ENCODE measurements around the gene RHOB. TPM values are rescaled to one million over a fixed set of nuclear protein-coding genes. Genes with fewer than 3 reads are reported as not detected.

The RHOB gene
- total and polyA plus RNA-seq, 2 of the 13 experiments (the other 11 are each of a cell fraction or from before 2014, with no cell fraction given) = 192 to 268 TPM

DNA sequence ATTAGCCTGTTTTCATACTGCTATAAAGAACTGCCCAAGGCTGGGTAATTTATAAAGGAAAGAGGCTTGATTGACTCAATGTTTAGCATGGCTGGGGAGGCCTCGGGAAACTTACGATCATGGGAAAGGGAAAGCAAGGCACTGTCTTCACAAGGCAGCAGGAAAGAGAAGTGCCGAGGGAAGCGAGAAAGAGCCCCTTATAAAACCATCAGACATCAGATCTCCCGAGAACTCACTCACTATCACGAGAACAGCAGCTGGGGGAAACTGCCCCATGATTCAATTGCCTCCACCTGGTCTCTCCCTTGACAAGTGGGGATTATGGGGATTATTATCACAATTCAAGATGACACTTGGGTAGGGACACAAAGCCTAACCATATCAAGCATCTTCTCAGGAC is 23.3 kb downstream of the RHOB start:
- no peak for ATAC-seq
- no peak for FAIRE-seq
- Histone ChIP-seq H3K27me3 (ENCODE audit: control insufficient read depth in 1 of 2, insufficient read depth in 2 of 2, low read length in 2 of 2) (peaks cover 3 to 15% of the 10 kb centered on the region in 2 experiments; a peak in 3 of 5 replicates), H3K27ac (ENCODE audit: extremely low read length, insufficient read depth, low read length) (no peak overlapping the region), H3K36me3 (replicated peaks in 1 of 2; ENCODE audit: control insufficient read depth in 1 of 2, insufficient read depth in 2 of 2, low read length in 2 of 2) (no peaks in the 10 kb centered on the region), H3K79me2 (ENCODE audit: insufficient read depth, low read length) (no peaks in the 10 kb centered on the region), H3K9me3 (ENCODE audit: low read length) (no peaks in the 10 kb centered on the region), H4K20me1 (ENCODE audit: insufficient read depth, low read length) (no peaks in the 10 kb centered on the region), H3K4me2 (ENCODE audit: low read depth, low read length) (no peak overlapping the region), H3K4me1 (ENCODE audit: insufficient read depth, low read length) (peaks cover 49% of the 10 kb centered on the region), H3K9ac (ENCODE audit: insufficient read depth, low read depth, low read length) (no peak overlapping the region), H3K4me3 (replicated peaks in 1 of 3; ENCODE audit: insufficient read depth in 1 of 3, low read depth in 2 of 3, low read length in 3 of 3) (no peak overlapping the region), H2AFZ (ENCODE audit: low read length) (no peak overlapping the region)
- intact Hi-C loops (cut with micrococcal nuclease; ENCODE audit: unreplicated experiment) (no loop called here), in situ Hi-C loops (cut with HindIII; ENCODE audit: extremely low pct_ligation_motif_present, low pct_unique_long_range_greater_than_20kb) (no loop called here)
- ChIA-PET CTCF (ENCODE audit: low intra/inter-chr PET ratio, low total read pairs) (no interaction called here), POLR2A (interaction anchor here (3.7 kb wide), 1 partner anchor 19 kb away, joined by 22 read pairs; no protein-coding TSS in a partner anchor)
- DNase-seq (ENCODE audit: low spot score) = no peak
- BruUV-seq (replicated peaks) = no TSS peak
- TF ChIP-seq, protein P1, sequence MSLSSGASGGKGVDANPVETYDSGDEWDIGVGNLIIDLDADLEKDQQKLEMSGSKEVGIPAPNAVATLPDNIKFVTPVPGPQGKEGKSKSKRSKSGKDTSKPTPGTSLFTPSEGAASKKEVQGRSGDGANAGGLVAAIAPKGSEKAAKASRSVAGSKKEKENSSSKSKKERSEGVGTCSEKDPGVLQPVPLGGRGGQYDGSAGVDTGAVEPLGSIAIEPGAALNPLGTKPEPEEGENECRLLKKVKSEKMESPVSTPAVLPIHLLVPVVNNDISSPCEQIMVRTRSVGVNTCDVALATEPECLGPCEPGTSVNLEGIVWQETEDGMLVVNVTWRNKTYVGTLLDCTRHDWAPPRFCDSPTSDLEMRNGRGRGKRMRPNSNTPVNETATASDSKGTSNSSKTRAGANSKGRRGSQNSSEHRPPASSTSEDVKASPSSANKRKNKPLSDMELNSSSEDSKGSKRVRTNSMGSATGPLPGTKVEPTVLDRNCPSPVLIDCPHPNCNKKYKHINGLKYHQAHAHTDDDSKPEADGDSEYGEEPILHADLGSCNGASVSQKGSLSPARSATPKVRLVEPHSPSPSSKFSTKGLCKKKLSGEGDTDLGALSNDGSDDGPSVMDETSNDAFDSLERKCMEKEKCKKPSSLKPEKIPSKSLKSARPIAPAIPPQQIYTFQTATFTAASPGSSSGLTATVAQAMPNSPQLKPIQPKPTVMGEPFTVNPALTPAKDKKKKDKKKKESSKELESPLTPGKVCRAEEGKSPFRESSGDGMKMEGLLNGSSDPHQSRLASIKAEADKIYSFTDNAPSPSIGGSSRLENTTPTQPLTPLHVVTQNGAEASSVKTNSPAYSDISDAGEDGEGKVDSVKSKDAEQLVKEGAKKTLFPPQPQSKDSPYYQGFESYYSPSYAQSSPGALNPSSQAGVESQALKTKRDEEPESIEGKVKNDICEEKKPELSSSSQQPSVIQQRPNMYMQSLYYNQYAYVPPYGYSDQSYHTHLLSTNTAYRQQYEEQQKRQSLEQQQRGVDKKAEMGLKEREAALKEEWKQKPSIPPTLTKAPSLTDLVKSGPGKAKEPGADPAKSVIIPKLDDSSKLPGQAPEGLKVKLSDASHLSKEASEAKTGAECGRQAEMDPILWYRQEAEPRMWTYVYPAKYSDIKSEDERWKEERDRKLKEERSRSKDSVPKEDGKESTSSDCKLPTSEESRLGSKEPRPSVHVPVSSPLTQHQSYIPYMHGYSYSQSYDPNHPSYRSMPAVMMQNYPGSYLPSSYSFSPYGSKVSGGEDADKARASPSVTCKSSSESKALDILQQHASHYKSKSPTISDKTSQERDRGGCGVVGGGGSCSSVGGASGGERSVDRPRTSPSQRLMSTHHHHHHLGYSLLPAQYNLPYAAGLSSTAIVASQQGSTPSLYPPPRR (CRISPR knock-in tag; IDR thresholded peaks at IDR 0.05; ENCODE audit: borderline replicate concordance) = no peak
- TF ChIP-seq, protein P2, sequence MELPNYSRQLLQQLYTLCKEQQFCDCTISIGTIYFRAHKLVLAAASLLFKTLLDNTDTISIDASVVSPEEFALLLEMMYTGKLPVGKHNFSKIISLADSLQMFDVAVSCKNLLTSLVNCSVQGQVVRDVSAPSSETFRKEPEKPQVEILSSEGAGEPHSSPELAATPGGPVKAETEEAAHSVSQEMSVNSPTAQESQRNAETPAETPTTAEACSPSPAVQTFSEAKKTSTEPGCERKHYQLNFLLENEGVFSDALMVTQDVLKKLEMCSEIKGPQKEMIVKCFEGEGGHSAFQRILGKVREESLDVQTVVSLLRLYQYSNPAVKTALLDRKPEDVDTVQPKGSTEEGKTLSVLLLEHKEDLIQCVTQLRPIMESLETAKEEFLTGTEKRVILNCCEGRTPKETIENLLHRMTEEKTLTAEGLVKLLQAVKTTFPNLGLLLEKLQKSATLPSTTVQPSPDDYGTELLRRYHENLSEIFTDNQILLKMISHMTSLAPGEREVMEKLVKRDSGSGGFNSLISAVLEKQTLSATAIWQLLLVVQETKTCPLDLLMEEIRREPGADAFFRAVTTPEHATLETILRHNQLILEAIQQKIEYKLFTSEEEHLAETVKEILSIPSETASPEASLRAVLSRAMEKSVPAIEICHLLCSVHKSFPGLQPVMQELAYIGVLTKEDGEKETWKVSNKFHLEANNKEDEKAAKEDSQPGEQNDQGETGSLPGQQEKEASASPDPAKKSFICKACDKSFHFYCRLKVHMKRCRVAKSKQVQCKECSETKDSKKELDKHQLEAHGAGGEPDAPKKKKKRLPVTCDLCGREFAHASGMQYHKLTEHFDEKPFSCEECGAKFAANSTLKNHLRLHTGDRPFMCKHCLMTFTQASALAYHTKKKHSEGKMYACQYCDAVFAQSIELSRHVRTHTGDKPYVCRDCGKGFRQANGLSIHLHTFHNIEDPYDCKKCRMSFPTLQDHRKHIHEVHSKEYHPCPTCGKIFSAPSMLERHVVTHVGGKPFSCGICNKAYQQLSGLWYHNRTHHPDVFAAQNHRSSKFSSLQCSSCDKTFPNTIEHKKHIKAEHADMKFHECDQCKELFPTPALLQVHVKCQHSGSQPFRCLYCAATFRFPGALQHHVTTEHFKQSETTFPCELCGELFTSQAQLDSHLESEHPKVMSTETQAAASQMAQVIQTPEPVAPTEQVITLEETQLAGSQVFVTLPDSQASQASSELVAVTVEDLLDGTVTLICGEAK (IDR thresholded peaks at IDR 0.05) = no peak
- TF ChIP-seq, protein P2 (CRISPR knock-in tag; IDR thresholded peaks at IDR 0.05) = no peak
- TF ChIP-seq ZNF775 (CRISPR knock-in tag; IDR thresholded peaks at IDR 0.05; ENCODE audit: borderline replicate concordance) = no peak
- no peak for TF ChIP-seq JDP2 (CRISPR knock-in tag; IDR thresholded peaks at IDR 0.05; ENCODE audit: borderline replicate concordance)
- WGBS (ENCODE audit: low lambda C conversion rate) = 80% methylated on average over 6 of the region's 6 CpGs
